B cell (primary cell): ENCODE measurements around the gene ZNF672.

Experiments used
- CTCF ChIP-seq: fragments of 200-600 bp; IDR thresholded peaks from one replicate; pipeline ENCODE4 v1.8.0; 2022; ENCODE audit warnings: antibody characterized with exemption, mild to moderate bottlenecking
- EZH2 ChIP-seq: IDR thresholded peaks from 2 replicates; pipeline ENCODE4 v1.6.1; 2012; ENCODE audit warnings: borderline replicate concordance, low read depth, mild to moderate bottlenecking, moderate library complexity, low read length; ENCODE audit not compliant: insufficient read depth, poor library complexity, severe bottlenecking

GRCh38 chr1:248861616-248862015 is 23.6 kb downstream of the ZNF672 start:
- TF ChIP-seq CTCF (no peak), EZH2 (no peak)
